Measurements from ENCODE around the gene TRAPPC2.

DNA sequence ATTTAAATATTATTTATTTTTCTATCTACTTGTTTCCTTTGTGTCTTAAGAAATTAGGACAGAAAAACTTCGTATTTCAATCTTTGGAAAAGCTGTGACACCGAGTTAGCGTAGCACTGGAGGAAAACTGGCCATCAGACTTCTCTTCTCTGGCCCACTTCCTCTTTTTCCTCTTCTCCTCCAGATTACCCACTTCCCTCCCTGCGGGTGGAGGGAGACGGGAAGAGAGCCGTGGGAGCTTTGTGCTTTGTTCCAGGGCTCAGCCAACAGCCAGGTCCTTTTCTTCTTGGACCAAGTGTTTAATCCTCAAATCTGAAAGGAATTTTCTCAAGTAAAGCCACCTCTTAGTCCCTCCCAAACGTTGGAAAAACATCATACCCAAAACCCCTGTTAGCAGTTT lies 29.9 kb upstream of the TRAPPC2 start:
- TF ChIP-seq, protein P1, sequence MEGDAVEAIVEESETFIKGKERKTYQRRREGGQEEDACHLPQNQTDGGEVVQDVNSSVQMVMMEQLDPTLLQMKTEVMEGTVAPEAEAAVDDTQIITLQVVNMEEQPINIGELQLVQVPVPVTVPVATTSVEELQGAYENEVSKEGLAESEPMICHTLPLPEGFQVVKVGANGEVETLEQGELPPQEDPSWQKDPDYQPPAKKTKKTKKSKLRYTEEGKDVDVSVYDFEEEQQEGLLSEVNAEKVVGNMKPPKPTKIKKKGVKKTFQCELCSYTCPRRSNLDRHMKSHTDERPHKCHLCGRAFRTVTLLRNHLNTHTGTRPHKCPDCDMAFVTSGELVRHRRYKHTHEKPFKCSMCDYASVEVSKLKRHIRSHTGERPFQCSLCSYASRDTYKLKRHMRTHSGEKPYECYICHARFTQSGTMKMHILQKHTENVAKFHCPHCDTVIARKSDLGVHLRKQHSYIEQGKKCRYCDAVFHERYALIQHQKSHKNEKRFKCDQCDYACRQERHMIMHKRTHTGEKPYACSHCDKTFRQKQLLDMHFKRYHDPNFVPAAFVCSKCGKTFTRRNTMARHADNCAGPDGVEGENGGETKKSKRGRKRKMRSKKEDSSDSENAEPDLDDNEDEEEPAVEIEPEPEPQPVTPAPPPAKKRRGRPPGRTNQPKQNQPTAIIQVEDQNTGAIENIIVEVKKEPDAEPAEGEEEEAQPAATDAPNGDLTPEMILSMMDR (conservative IDR thresholded peaks at IDR 0.05), result no peak
- no peak for TF ChIP-seq EZH2 (IDR thresholded peaks at IDR 0.05; ENCODE audit: low read depth)

Data from PC-9 (cell line).